ENCODE data around the gene KIF1A. TPM values are rescaled to one million over a fixed set of nuclear protein-coding genes. Genes with fewer than 3 reads are reported as not detected.

The KIF1A gene
- total RNA-seq, 2 donors from 2014 or later: 18.9 to 55.8 TPM

GRCh38 chr2:240765007-240765406 lies 55.0 kb downstream of the KIF1A start:
- intact Hi-C loops (cut with DNase I): no loop called here
- H3K36me3 ChIP-seq: no peaks in the 10 kb centered on the region
- no peaks in the 10 kb centered on the region for H3K9me3 ChIP-seq
- no peak for DNase-seq (ENCODE audit: low spot score)
- no peaks in the 10 kb centered on the region for H3K4me1 ChIP-seq (replicated peaks)
- no peak overlapping the region for H3K27ac ChIP-seq
- no peaks in the 10 kb centered on the region for H3K27me3 ChIP-seq (replicated peaks; ENCODE audit: insufficient read depth)
- TF ChIP-seq CTCF (IDR thresholded peaks at IDR 0.05): no peak
- TF ChIP-seq POLR2A (IDR thresholded peaks at IDR 0.05): no peak
- TF ChIP-seq POLR2AphosphoS5 (IDR thresholded peaks at IDR 0.05): no peak
- H3K4me3 ChIP-seq: no peak overlapping the region
- WGBS: 57% methylated on average over 7 of the region's 7 CpGs

GRCh38 chr2:240764605-240765004 lies 55.4 kb downstream of the KIF1A start:
- 71% methylated on average over 5 of the region's 5 CpGs for WGBS
- intact Hi-C loops (cut with DNase I): no loop called here

GRCh38 chr2:240762971-240763370 lies 57.0 kb downstream of the KIF1A start:
- intact Hi-C loops (cut with DNase I): no loop called here
- no peak overlapping the region for H3K27ac ChIP-seq

More at GRCh38 chr2:240764605-240765004, 55.4 kb downstream of the KIF1A start:
- Histone ChIP-seq H3K27me3 (replicated peaks; ENCODE audit: insufficient read depth) (no peaks in the 10 kb centered on the region), H3K27ac (no peak overlapping the region), H3K4me3 (no peak overlapping the region), H3K4me1 (replicated peaks) (no peaks in the 10 kb centered on the region), H3K36me3 (no peaks in the 10 kb centered on the region), H3K9me3 (no peaks in the 10 kb centered on the region)
- no peak for DNase-seq (ENCODE audit: low spot score)
- no peak for TF ChIP-seq CTCF (IDR thresholded peaks at IDR 0.05)
- no peak for TF ChIP-seq POLR2AphosphoS5 (IDR thresholded peaks at IDR 0.05)
- no peak for TF ChIP-seq POLR2A (IDR thresholded peaks at IDR 0.05)

GRCh38 chr2:240762249-240762648 lies 57.8 kb downstream of the KIF1A start:
- Histone ChIP-seq H3K4me1 (replicated peaks) (no peaks in the 10 kb centered on the region), H3K27ac (no peak overlapping the region), H3K36me3 (no peaks in the 10 kb centered on the region), H3K4me3 (no peak overlapping the region), H3K27me3 (replicated peaks; ENCODE audit: insufficient read depth) (no peaks in the 10 kb centered on the region), H3K9me3 (no peaks in the 10 kb centered on the region)
- intact Hi-C loops (cut with DNase I): no loop called here
- WGBS: 91% methylated on average over 7 of the region's 8 CpGs
- DNase-seq (ENCODE audit: low spot score): no peak
- TF ChIP-seq POLR2A (IDR thresholded peaks at IDR 0.05) (no peak), CTCF (IDR thresholded peaks at IDR 0.05) (no peak), POLR2AphosphoS5 (IDR thresholded peaks at IDR 0.05) (no peak)

More at GRCh38 chr2:240762971-240763370, 57.0 kb downstream of the KIF1A start:
- H3K27me3 ChIP-seq (replicated peaks; ENCODE audit: insufficient read depth): no peaks in the 10 kb centered on the region
- no peaks in the 10 kb centered on the region for H3K36me3 ChIP-seq
- H3K4me1 ChIP-seq (replicated peaks): no peaks in the 10 kb centered on the region
- 96% methylated on average over 20 of the region's 21 CpGs for WGBS
- no peaks in the 10 kb centered on the region for H3K9me3 ChIP-seq
- DNase-seq (ENCODE audit: low spot score): no peak
- TF ChIP-seq POLR2AphosphoS5 (IDR thresholded peaks at IDR 0.05) (no peak), CTCF (IDR thresholded peaks at IDR 0.05) (no peak), POLR2A (IDR thresholded peaks at IDR 0.05) (no peak)
- no peak overlapping the region for H3K4me3 ChIP-seq

GRCh38 chr2:240760576-240761246 lies 59.3 kb downstream of the KIF1A start:
- Histone ChIP-seq H3K4me3 (no peak overlapping the region), H3K36me3 (no peaks in the 10 kb centered on the region), H3K27ac (no peak overlapping the region), H3K4me1 (replicated peaks) (no peaks in the 10 kb centered on the region), H3K27me3 (replicated peaks; ENCODE audit: insufficient read depth) (no peaks in the 10 kb centered on the region), H3K9me3 (no peaks in the 10 kb centered on the region)
- DNase-seq (ENCODE audit: low spot score): no peak
- WGBS: 75% methylated on average over 22 of the region's 22 CpGs
- TF ChIP-seq POLR2AphosphoS5 (IDR thresholded peaks at IDR 0.05): no peak
- TF ChIP-seq CTCF (IDR thresholded peaks at IDR 0.05): no peak
- TF ChIP-seq POLR2A (IDR thresholded peaks at IDR 0.05): no peak
- intact Hi-C loops (cut with DNase I): no loop called here
